Choroid plexus epithelial cell (primary cell): ENCODE measurements around the gene ZNF175.

Source experiments
- DNase-seq: peaks from one replicate; pipeline ENCODE4 v3.0.0-alpha.2; 2010; ENCODE audit warnings: low read depth
- H3K4me3 ChIP-seq: 2 replicates; pipeline ENCODE4 v1.5.1; 2011; ENCODE audit warnings: low read depth, mild to moderate bottlenecking, control low read depth, low read length, moderate library complexity
- TF ChIP-seq, protein P1 (sequence below): conservative IDR thresholded peaks from 2 replicates; pipeline ENCODE4 v1.5.1; 2011; ENCODE audit warnings: low read depth, mild to moderate bottlenecking, control low read depth, inconsistent platforms, low read length, moderate library complexity

The ZNF175 gene

DNA sequence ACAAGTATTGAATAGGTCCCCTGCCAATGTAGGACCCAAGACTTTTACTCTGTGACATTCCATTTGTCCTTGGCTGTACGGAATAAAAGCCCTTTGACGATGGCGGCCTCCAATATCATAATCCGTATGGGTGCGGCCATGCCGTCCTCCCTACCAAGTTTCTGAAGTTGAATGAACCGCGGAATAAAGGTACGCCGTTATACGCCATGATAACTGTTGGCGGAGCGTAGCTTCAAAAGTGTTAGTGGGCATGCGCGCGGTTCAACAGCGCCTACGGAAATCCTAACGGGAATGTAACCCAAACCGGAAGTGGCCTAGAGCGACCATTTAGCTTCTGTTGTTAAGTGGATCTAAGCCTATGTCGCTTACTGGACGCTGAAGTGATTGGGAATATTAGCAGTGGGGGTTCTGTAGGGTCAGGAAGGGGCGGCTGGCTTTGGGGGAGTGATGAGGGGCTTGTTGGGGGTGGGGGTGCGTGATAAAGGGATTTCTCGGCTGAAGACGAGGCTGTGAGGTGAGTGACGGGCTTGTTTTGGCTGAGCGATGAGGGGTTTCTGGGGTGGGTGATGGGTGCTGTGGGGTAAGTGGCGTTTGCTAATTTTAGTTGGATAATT is at the start of gene ZNF175:
Gene ZNF175 (plus strand): TSS at position 322 of the 614 bp plus-strand sequence. CDS start 2,047 bp downstream, outside the sequence.
- peak; percentile 98 for DNase-seq
- TF ChIP-seq, protein P1, sequence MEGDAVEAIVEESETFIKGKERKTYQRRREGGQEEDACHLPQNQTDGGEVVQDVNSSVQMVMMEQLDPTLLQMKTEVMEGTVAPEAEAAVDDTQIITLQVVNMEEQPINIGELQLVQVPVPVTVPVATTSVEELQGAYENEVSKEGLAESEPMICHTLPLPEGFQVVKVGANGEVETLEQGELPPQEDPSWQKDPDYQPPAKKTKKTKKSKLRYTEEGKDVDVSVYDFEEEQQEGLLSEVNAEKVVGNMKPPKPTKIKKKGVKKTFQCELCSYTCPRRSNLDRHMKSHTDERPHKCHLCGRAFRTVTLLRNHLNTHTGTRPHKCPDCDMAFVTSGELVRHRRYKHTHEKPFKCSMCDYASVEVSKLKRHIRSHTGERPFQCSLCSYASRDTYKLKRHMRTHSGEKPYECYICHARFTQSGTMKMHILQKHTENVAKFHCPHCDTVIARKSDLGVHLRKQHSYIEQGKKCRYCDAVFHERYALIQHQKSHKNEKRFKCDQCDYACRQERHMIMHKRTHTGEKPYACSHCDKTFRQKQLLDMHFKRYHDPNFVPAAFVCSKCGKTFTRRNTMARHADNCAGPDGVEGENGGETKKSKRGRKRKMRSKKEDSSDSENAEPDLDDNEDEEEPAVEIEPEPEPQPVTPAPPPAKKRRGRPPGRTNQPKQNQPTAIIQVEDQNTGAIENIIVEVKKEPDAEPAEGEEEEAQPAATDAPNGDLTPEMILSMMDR: no peak
- H3K4me3 ChIP-seq: peak within 1 kb of the TSS; percentile 83

- TF ChIP-seq, protein P1: no peak
- no peak for DNase-seq
- H3K4me3 ChIP-seq: no peak overlapping the region
Measured at GRCh38 chr19:51521357-51521756, 49.7 kb upstream of the ZNF175 start.

- H3K4me3 ChIP-seq: no peak overlapping the region
- TF ChIP-seq, protein P1: no peak
- no peak for DNase-seq
Measured at GRCh38 chr19:51521781-51522180, 49.3 kb upstream of the ZNF175 start.

DNA sequence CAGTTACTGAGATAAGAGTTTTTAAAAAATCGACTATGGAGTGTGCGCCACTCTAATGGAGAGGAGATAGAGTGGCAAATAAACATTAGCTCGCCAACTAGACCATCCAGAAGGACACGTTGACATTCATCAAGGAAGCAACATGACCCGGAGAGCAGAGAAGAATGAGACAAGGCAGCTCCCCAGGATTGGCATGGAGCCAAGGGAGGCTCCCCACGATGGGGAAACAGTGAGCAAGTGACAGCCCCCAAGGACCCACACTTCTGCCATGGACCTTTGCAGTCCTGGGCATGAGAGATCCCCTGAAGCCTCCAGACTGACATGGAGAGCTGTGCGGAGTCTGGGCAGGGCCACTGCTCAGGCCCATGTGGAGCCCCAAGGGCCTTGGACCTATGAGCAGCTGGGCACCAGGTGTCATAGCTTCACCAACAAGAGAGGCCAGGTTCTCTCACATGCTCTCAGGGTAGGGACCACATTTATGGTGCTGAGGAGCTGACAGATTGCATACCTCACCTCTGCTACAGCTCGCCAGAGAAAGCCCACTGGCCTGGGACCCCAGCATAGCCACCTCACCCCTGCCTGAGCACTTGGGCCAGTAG is 46.3 kb upstream of the ZNF175 start:
- no peak overlapping the region for H3K4me3 ChIP-seq
- DNase-seq: no peak
- TF ChIP-seq, protein P1: no peak

GRCh38 chr19:51525651-51526050 is 45.4 kb upstream of the ZNF175 start:
- DNase-seq: no peak
- H3K4me3 ChIP-seq: no peak overlapping the region
- TF ChIP-seq, protein P1: no peak

GRCh38 chr19:51529301-51529700 is 41.8 kb upstream of the ZNF175 start:
- TF ChIP-seq, protein P1: no peak
- no peak for DNase-seq
- H3K4me3 ChIP-seq: no peak overlapping the region

GRCh38 chr19:51530616-51531015 is 40.5 kb upstream of the ZNF175 start:
- DNase-seq: no peak
- TF ChIP-seq, protein P1: no peak
- H3K4me3 ChIP-seq: no peak overlapping the region
